RWPE2 (cell line): ENCODE results near the gene FBXO9.
"Not testable (repeated sequence)": the region's sequence is repeated elsewhere in the genome, so short reads cannot be mapped to it uniquely, and the experiment has no call there.

Experiments used
- ATAC-seq: fragments of 200-7000 bp; cut with Tn5 transposase; 3 replicates; pipeline ENCODE4 v1.9.1; 2021; ENCODE audit warnings: low read depth
- DNase-seq: peaks from one replicate; pipeline ENCODE4 v3.0.0-alpha.2; 2020; ENCODE audit warnings: low spot score
- H3K27ac ChIP-seq: fragments of 450-650 bp; 2 replicates; pipeline ENCODE4 v1.5.1; 2017; ENCODE audit warnings: mild to moderate bottlenecking; ENCODE audit not compliant: poor library complexity, severe bottlenecking
- H3K27me3 ChIP-seq: fragments of 250-450 bp; sonication (Bioruptor Pico); 2 replicates; pipeline ENCODE4 v1.5.1; 2021; ENCODE audit warnings: mild to moderate bottlenecking, moderate library complexity; ENCODE audit not compliant: insufficient read depth, poor library complexity, severe bottlenecking
- H3K36me3 ChIP-seq: fragments of 250-450 bp; sonication (Bioruptor Pico); 2 replicates; pipeline ENCODE4 v1.5.1; 2020; ENCODE audit warnings: low read depth, mild to moderate bottlenecking, moderate library complexity
- H3K4me1 ChIP-seq: fragments of 250-450 bp; sonication (Bioruptor Pico); 2 replicates; pipeline ENCODE4 v1.5.1; 2021; ENCODE audit warnings: mild to moderate bottlenecking, moderate library complexity; ENCODE audit not compliant: insufficient read depth, poor library complexity, severe bottlenecking
- H3K4me3 ChIP-seq: fragments of 250-450 bp; sonication (Bioruptor Pico); 2 replicates; pipeline ENCODE4 v1.5.1; 2021; ENCODE audit warnings: mild to moderate bottlenecking, moderate library complexity; ENCODE audit not compliant: severe bottlenecking
- H3K9me3 ChIP-seq: fragments of 250-450 bp; sonication (Bioruptor Pico); 2 replicates; pipeline ENCODE4 v1.5.1; 2021; ENCODE audit warnings: mild to moderate bottlenecking, moderate library complexity; ENCODE audit not compliant: severe bottlenecking
- TF ChIP-seq, protein P1 (sequence below): fragments of 450-650 bp; IDR thresholded peaks from one replicate; pipeline ENCODE4 v1.5.1; 2017; ENCODE audit warnings: mild to moderate bottlenecking, moderate library complexity; ENCODE audit not compliant: poor library complexity, severe bottlenecking

The FBXO9 gene

DNA sequence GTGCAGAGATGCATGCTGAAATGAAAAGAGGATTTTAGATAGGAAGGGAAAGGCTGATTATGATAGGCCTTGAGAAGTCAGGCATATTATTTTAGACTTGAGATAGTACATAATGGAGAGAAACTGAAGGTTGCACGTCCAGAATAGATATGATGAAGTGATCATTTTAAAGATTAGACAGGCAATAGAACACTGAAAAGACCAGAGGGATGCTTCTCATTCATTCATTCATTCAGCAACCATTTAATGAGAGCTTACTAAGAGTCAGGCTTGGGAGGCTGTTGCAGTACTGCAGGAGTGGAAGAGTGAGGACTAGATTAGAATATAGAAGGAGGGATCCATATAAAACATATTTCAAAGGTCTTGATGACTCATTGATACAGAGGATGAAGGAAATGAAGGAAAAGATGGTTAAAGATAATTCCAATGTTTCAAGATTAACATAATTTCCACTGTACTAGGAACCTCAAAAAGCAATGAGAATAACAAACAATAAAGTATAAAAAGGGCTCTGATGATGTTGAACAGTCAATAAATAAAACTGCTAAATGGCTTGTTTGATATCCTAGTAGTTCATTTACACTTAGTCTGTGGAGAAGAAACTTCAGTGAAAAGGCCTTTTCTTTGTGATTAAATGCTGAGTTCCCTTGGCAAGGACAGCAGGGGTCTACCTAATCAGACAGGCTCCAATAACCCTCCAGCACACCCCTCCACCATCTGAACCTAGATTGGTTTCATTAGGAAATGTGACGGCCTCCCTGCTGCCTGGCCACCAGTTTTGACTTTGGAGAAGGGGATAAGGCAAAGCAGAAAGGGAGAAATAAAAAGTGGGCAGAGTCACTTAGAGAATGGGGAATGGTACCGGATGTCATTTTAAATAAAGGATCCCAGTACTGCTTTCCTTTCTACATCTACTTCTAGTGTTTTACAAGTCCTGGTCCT is 5.3 kb upstream of the FBXO9 start:
- TF ChIP-seq, protein P1, sequence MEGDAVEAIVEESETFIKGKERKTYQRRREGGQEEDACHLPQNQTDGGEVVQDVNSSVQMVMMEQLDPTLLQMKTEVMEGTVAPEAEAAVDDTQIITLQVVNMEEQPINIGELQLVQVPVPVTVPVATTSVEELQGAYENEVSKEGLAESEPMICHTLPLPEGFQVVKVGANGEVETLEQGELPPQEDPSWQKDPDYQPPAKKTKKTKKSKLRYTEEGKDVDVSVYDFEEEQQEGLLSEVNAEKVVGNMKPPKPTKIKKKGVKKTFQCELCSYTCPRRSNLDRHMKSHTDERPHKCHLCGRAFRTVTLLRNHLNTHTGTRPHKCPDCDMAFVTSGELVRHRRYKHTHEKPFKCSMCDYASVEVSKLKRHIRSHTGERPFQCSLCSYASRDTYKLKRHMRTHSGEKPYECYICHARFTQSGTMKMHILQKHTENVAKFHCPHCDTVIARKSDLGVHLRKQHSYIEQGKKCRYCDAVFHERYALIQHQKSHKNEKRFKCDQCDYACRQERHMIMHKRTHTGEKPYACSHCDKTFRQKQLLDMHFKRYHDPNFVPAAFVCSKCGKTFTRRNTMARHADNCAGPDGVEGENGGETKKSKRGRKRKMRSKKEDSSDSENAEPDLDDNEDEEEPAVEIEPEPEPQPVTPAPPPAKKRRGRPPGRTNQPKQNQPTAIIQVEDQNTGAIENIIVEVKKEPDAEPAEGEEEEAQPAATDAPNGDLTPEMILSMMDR: no peak
- Histone ChIP-seq H3K4me1 (no peaks in the 10 kb centered on the region), H3K27me3 (no peaks in the 10 kb centered on the region), H3K27ac (no peak overlapping the region), H3K4me3 (no peak overlapping the region), H3K9me3 (no peaks in the 10 kb centered on the region), H3K36me3 (no peaks in the 10 kb centered on the region)
- no peak for ATAC-seq
- DNase-seq: no peak

DNA sequence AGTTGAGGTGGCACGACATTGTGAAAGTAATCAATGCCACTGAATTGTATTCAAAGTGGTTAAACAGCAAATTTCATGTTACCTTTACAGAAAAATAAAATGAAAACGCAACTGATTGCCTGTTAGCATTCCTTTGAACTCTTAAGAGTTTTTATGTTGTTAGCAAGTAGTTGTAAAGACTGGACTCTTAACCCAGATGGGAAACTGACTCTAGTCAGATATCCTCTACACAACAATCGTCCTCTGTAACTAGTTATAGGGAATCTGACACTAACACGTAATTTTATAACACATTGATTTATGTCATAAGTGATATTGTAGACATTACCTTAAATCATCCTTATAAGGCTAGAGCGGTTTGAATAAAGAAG is 3.0 kb upstream of the FBXO9 start:
- Histone ChIP-seq H3K27me3 (no peaks in the 10 kb centered on the region), H3K4me1 (peaks cover 8% of the 10 kb centered on the region), H3K4me3 (peak overlapping the region; percentile 63), H3K9me3 (no peaks in the 10 kb centered on the region), H3K27ac (peak overlapping the region; percentile 51), H3K36me3 (peaks cover 3% of the 10 kb centered on the region; the same call in 1 of the 2 replicates)
- no peak for ATAC-seq
- TF ChIP-seq, protein P1: no peak
- DNase-seq: no peak

DNA sequence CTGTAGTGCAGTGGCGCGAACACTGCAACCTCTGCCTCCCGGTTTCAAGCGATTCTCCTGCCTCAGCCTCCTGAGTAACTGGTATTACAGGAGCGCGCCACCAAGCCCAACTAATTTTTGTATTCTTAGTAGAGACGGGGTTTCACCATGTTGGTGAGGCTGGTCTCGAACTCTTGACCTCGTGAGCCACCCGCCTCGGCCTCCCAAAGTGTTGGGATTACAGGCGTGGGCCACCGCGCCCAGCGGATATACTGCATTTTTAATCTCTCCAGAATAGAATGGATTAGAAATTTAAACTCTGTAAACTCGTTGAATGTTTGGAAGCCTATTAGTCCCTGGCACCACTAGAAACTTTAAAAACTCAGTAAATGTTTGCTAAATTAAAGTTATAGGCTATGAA is 949 bp upstream of the FBXO9 start:
- DNase-seq, ATAC-seq, H3K27me3 ChIP-seq, H3K9me3 ChIP-seq: not testable (repeated sequence)
- Histone ChIP-seq H3K27ac (peak overlapping the region; percentile 64), H3K36me3 (peaks cover 22% of the 10 kb centered on the region), H3K4me1 (peaks cover 15% of the 10 kb centered on the region), H3K4me3 (peak overlapping the region; percentile 95)

DNA sequence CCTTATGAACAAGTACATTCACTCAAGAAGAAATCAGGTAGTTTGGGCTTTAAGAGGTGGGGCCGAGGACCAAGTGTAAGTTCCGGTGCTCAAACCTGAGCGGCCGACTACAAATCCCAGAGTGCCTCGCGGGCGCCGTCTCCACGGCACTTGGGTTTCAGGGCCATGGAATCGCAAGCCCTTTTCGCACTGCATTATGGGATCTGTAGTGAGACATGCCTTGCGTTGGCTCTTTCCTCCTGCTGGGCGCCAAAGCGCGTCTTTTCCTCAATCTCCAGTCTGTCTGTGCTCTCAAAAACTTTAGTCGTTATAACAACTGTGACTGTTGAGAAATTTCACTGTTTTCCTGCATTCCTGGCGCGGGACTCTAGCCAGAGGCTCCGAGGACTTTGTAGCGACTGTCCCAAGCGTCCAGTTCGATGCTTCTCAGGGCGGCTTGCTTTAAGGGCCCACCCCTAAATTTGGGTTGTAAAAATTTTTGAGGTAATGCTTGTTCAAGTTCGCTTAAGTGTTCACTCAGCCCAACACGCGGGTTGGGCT is 408 bp upstream of the FBXO9 start:
- no peaks in the 10 kb centered on the region for H3K27me3 ChIP-seq
- peaks cover 25% of the 10 kb centered on the region for H3K36me3 ChIP-seq
- DNase-seq: peak; percentile 96
- H3K27ac ChIP-seq: peak overlapping the region; percentile 64
- peak; percentile 79 for ATAC-seq
- TF ChIP-seq, protein P1: no peak
- no peaks in the 10 kb centered on the region for H3K9me3 ChIP-seq
- peaks cover 15% of the 10 kb centered on the region for H3K4me1 ChIP-seq
- H3K4me3 ChIP-seq: peak overlapping the region; percentile 95

DNA sequence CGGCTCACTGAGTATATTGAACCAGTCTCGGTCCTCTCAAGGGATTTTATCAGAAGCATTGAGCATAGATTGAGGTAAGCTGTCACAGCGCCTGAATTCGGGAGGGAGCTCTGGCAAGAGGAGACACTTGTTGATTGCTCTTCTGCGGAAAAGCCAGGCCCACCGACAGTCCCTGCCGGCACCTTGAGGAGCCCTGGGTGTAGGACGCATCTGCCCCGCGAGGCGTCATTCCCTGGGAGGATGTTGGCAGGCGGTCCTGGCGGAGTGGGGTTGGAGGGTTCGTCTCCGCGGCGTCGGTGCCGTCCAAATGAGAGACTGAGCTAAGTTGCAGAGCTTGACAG is 843 bp downstream of the FBXO9 start:
- H3K27me3 ChIP-seq: no peaks in the 10 kb centered on the region
- peak overlapping the region; percentile 95 for H3K4me3 ChIP-seq
- ATAC-seq: no peak
- H3K9me3 ChIP-seq: no peaks in the 10 kb centered on the region
- peaks cover 15% of the 10 kb centered on the region for H3K4me1 ChIP-seq
- H3K27ac ChIP-seq: peak overlapping the region; percentile 64
- H3K36me3 ChIP-seq: peaks cover 36% of the 10 kb centered on the region
- DNase-seq: no peak
- TF ChIP-seq, protein P1: no peak
